Measurements from ENCODE around the gene BCL2L11. TPM values are rescaled to one million over a fixed set of nuclear protein-coding genes. Genes with fewer than 3 reads are reported as not detected.

Gene BCL2L11
- total and polyA plus RNA-seq, 10 of the 15 experiments (the other 5 are each of a cell fraction or from before 2014, with no cell fraction given): 0.29 to 10.1 (median 1.1) TPM

GRCh38 chr2:111121028-111121827, 514 bp downstream of the BCL2L11 start (continued):
- TF ChIP-seq POLR2AphosphoS5 (IDR thresholded peaks at IDR 0.05; ENCODE audit: low read length) (peak; percentile 41; the same call in 1 of the 2 replicates), IKZF1 (conservative IDR thresholded peaks at IDR 0.05) (0 out of 2 replicates have a peak, but pooled peaks have one; percentile 24), SMARCA5 (IDR thresholded peaks at IDR 0.05) (peak; percentile 7), TBL1XR1 (IDR thresholded peaks at IDR 0.05; ENCODE audit: low read depth, low read length) (no peak), LARP7 (IDR thresholded peaks at IDR 0.05) (0 out of 2 replicates have a peak, but pooled peaks have one; percentile 60), PAX5 (IDR thresholded peaks at IDR 0.05; ENCODE audit: borderline replicate concordance, low read depth, low read length) (peak; percentile 67; the same call in 1 of the 2 replicates), POLR2A (IDR thresholded peaks at IDR 0.05; ENCODE audit: low read depth, low read length) (peak; percentile 45)
- TF ChIP-seq, protein P1, sequence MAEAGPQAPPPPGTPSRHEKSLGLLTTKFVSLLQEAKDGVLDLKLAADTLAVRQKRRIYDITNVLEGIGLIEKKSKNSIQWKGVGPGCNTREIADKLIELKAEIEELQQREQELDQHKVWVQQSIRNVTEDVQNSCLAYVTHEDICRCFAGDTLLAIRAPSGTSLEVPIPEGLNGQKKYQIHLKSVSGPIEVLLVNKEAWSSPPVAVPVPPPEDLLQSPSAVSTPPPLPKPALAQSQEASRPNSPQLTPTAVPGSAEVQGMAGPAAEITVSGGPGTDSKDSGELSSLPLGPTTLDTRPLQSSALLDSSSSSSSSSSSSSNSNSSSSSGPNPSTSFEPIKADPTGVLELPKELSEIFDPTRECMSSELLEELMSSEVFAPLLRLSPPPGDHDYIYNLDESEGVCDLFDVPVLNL (IDR thresholded peaks at IDR 0.05; ENCODE audit: low read depth, low read length): no peak

- DNase-seq (ENCODE audit: low read depth, low spot score) (no peak), ATAC-seq (peak; percentile 70), FAIRE-seq (no peak)
- intact Hi-C loops (cut with micrococcal nuclease; ENCODE audit: unreplicated experiment) (loop anchor here (2.0 to 10.0 kb wide), 2 partner anchors 73 to 333 kb away; no protein-coding TSS in a partner anchor), in situ Hi-C loops (cut with MboI) (no loop called here)
- Histone ChIP-seq H3K79me2 (ENCODE audit: control insufficient read depth, insufficient read depth, low read length) (peaks cover 12% of the 10 kb centered on the region), H3K4me1 (ENCODE audit: control insufficient read depth, insufficient read depth, low read length) (peaks cover 25% of the 10 kb centered on the region), H3K9me3 (replicated peaks; ENCODE audit: control insufficient read depth, insufficient read depth, low read length) (no peaks in the 10 kb centered on the region; the same call in 2 of the 3 replicates), H3K4me3 (peak overlapping the region; percentile 80), H3K9ac (ENCODE audit: control insufficient read depth, insufficient read depth, low read length) (peak overlapping the region; percentile 53; the same call in 1 of the 2 replicates), H3K36me3 (ENCODE audit: control insufficient read depth in 2 of 2, insufficient read depth in 2 of 2, low read length in 1 of 2) (peaks cover 0 to 4% of the 10 kb centered on the region in 2 experiments; a peak in 2 of 4 replicates), H2AFZ (ENCODE audit: control insufficient read depth, low read depth, low read length) (peak overlapping the region; percentile 59), H3K27me3 (replicated peaks in 1 of 2; ENCODE audit: control insufficient read depth in 2 of 2, insufficient read depth in 2 of 2, low read length in 1 of 2) (peaks cover 7 to 28% of the 10 kb centered on the region in 2 experiments), H3K27ac (ENCODE audit: control insufficient read depth, insufficient read depth) (no peak overlapping the region), H3K4me2 (ENCODE audit: control insufficient read depth, insufficient read depth) (peak overlapping the region; percentile 81), H4K20me1 (ENCODE audit: control insufficient read depth, insufficient read depth) (no peaks in the 10 kb centered on the region; the same call in 1 of the 2 replicates)
- SMC1A ChIA-PET (ENCODE audit: uncharacterized antibody, unreplicated experiment): interaction anchor here (1.0 to 2.6 kb wide), 2 partner anchors 73 to 97 kb away, joined by 3 to 10 read pairs; no protein-coding TSS in a partner anchor
- CTCF ChIA-PET: interaction anchor here (1.2 kb wide), 1 partner anchor 46 kb away, joined by 3 read pairs; no protein-coding TSS in a partner anchor
- TSS peak; percentile 73 for BruUV-seq (replicated peaks)
- RAD21 ChIA-PET (ENCODE audit: unreplicated experiment): interaction anchor here (1.4 to 2.4 kb wide), 6 partner anchors 35 to 75 kb away, joined by 5 to 41 read pairs (median 8); no protein-coding TSS in a partner anchor
- WGBS (ENCODE audit: insufficient coverage, insufficient replicate concordance, low lambda C conversion rate, missing lambda C conversion rate): under 1% methylated on average over 58 of the region's 93 CpGs
- POLR2A ChIA-PET: no interaction called here
- TF ChIP-seq CEBPB (IDR thresholded peaks at IDR 0.05; ENCODE audit: borderline replicate concordance in 1 of 2, low read depth in 2 of 2, low read length in 2 of 2): no peak
- no peak for TF ChIP-seq SUZ12 (IDR thresholded peaks at IDR 0.05; ENCODE audit: unreplicated experiment)
- TF ChIP-seq IKZF1 (conservative IDR thresholded peaks at IDR 0.05): peak; percentile 47
- no peak for TF ChIP-seq EZH2 (IDR thresholded peaks at IDR 0.05; ENCODE audit: borderline replicate concordance, control insufficient read depth, low read depth, low read length)
- peak; percentile 70 for TF ChIP-seq NR2C1 (IDR thresholded peaks at IDR 0.05)
- TF ChIP-seq, protein P2, sequence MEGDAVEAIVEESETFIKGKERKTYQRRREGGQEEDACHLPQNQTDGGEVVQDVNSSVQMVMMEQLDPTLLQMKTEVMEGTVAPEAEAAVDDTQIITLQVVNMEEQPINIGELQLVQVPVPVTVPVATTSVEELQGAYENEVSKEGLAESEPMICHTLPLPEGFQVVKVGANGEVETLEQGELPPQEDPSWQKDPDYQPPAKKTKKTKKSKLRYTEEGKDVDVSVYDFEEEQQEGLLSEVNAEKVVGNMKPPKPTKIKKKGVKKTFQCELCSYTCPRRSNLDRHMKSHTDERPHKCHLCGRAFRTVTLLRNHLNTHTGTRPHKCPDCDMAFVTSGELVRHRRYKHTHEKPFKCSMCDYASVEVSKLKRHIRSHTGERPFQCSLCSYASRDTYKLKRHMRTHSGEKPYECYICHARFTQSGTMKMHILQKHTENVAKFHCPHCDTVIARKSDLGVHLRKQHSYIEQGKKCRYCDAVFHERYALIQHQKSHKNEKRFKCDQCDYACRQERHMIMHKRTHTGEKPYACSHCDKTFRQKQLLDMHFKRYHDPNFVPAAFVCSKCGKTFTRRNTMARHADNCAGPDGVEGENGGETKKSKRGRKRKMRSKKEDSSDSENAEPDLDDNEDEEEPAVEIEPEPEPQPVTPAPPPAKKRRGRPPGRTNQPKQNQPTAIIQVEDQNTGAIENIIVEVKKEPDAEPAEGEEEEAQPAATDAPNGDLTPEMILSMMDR (IDR thresholded peaks at IDR 0.05 in 2 of 3, conservative IDR thresholded peaks at IDR 0.05 in 1 of 3; ENCODE audit: control insufficient read depth in 2 of 3, extremely low read depth in 1 of 3, insufficient read depth in 1 of 3, low read depth in 3 of 3, low read length in 3 of 3): no peak
- TF ChIP-seq SIN3A (IDR thresholded peaks at IDR 0.05; ENCODE audit: low read depth, low read length): no peak; the same call in 1 of the 2 replicates
- TF ChIP-seq POU2F2 (IDR thresholded peaks at IDR 0.05; ENCODE audit: borderline replicate concordance, low read depth, low read length): 0 out of 3 replicates have a peak, but pooled peaks have one; percentile 34
- no peak for TF ChIP-seq EED (IDR thresholded peaks at IDR 0.05; ENCODE audit: low read depth)
Measured at GRCh38 chr2:111121828-111122630, 1.3 kb downstream of the BCL2L11 start.

Measured in GM12878 (cell line).